Measurements from ENCODE around the gene KCNT1. TPM values are rescaled to one million over a fixed set of nuclear protein-coding genes. Genes with fewer than 3 reads are reported as not detected.

Gene KCNT1
- total and polyA plus RNA-seq, 5 donors = 0.17 to 1.1 (median 0.26) TPM; not detected in 1

DNA sequence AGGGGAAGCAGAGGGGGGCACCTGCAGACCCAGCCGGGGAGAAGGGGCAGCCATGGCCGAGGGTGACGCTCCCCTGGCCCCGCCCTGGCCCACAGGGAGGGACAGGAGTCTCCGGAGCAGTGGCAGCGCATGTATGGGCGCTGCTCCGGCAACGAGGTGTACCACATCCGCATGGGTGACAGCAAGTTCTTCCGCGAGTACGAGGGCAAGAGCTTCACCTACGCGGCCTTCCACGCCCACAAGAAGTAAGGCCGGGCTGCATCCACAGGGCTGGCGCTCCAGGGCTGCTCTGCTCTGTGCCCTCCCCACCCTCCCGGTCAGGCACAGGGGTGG lies 68.2 kb downstream of the KCNT1 start:
- Histone ChIP-seq H3K4me1 (ENCODE audit: control insufficient read depth, insufficient read depth, low read length) (no peaks in the 10 kb centered on the region), H3K4me3 (ENCODE audit: low read length) (no peak overlapping the region), H3K9me3 (ENCODE audit: control insufficient read depth, low read length) (no peaks in the 10 kb centered on the region), H3K27ac (ENCODE audit: low read length) (no peak overlapping the region), H3K27me3 (ENCODE audit: control insufficient read depth, insufficient read depth) (no peaks in the 10 kb centered on the region)
- intact Hi-C loops (cut with DNase I) = no loop called here
- ATAC-seq (no peak), DNase-seq (no peak)
- WGBS = 86% methylated on average over 19 of the region's 19 CpGs

DNA sequence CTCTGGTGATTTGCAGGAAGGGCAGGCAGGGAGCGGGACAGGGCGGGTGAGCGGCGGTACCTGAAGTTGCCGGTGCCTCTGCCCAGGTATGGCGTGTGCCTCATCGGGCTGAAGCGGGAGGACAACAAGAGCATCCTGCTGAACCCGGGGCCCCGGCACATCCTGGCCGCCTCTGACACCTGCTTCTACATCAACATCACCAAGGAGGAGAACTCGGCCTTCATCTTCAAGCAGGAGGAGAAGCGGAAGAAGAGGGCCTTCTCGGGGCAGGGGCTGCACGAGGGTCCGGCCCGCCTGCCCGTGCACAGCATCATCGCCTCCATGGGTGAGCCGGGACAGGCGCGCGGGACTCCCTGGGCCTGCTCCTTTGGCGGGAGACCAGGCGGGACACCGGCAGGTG lies 68.8 kb downstream of the KCNT1 start:
- ATAC-seq = no peak
- intact Hi-C loops (cut with DNase I) = no loop called here

DNA sequence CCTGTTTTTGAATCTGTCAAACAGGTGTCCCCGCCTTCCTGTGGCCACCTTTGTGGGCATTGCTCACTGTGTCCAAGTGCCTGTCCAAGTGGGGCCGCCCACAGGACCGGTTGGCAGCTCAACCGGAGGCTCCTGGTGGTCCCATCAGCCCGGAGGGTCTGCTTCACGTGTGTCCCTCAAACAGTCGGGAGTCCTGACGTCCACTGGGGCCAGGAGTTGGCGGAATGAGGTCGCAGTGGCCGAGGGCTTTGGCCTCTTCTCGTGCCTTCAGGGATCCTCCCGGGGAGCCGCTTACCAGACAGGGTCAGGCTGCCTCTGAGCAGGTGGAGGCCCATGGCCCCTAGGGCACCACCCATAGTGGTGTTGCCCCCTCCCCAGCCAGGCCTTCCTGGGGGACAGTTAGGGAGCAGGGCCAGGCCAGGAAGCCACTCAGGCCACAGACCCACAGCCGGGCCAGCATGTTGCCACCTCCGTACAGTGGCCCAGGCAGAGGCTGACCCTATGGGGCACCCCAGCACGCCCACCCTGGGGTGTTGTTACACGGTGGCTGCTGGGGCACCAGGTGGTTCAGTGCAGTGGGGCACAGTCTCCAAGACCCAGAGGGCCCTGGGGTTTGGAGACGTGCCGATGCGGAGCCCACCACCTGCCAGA lies 69.5 kb downstream of the KCNT1 start:
- DNase-seq (no peak), ATAC-seq (no peak)
- Histone ChIP-seq H3K27me3 (ENCODE audit: control insufficient read depth, insufficient read depth) (no peaks in the 10 kb centered on the region), H3K27ac (ENCODE audit: low read length) (no peak overlapping the region), H3K4me1 (ENCODE audit: control insufficient read depth, insufficient read depth, low read length) (no peaks in the 10 kb centered on the region), H3K4me3 (ENCODE audit: low read length) (no peak overlapping the region), H3K9me3 (ENCODE audit: control insufficient read depth, low read length) (no peaks in the 10 kb centered on the region)
- 88% methylated on average over 21 of the region's 21 CpGs for WGBS
- intact Hi-C loops (cut with DNase I) = no loop called here

More for the DNA sequence above, 68.8 kb downstream of the KCNT1 start:
- no peaks in the 10 kb centered on the region for H3K4me1 ChIP-seq (ENCODE audit: control insufficient read depth, insufficient read depth, low read length)
- no peaks in the 10 kb centered on the region for H3K27me3 ChIP-seq (ENCODE audit: control insufficient read depth, insufficient read depth)
- 87% methylated on average over 26 of the region's 26 CpGs for WGBS
- no peaks in the 10 kb centered on the region for H3K9me3 ChIP-seq (ENCODE audit: control insufficient read depth, low read length)
- no peak overlapping the region for H3K4me3 ChIP-seq (ENCODE audit: low read length)
- no peak overlapping the region for H3K27ac ChIP-seq (ENCODE audit: low read length)
- DNase-seq = no peak

DNA sequence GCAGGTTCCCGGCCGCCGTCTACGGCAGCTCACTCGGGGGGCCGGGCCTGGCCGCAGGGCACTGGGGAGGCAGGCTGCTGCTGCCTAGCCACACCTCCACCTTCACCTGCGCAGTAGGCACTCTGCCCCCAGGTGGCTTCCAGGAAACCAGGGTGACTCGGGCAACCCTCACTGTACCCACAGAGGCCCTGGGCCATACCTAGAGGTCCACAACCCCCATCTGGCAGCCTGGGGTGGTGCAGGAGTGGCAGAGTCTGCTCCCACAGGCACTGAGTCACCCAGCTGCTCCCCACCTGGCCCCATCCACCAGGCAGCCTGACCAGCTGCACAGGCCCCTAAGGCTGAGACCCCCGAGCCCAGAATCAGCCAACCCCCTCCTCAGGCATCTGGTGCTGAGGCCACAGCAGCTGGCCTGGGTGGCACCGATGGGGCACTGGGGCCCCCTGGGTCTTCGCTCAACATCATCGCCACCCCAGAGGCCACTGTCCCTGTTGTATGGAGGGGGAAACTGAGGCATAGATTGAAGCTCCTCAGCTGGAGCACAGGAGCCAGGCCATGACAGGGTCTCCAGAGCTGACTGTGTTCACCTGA lies 70.2 kb downstream of the KCNT1 start:
- Histone ChIP-seq H3K27ac (ENCODE audit: low read length) (no peak overlapping the region), H3K27me3 (ENCODE audit: control insufficient read depth, insufficient read depth) (no peaks in the 10 kb centered on the region), H3K4me3 (ENCODE audit: low read length) (no peak overlapping the region), H3K4me1 (ENCODE audit: control insufficient read depth, insufficient read depth, low read length) (no peaks in the 10 kb centered on the region), H3K9me3 (ENCODE audit: control insufficient read depth, low read length) (no peaks in the 10 kb centered on the region)
- DNase-seq = no peak
- no peak for ATAC-seq
- 78% methylated on average over 13 of the region's 13 CpGs for WGBS
- intact Hi-C loops (cut with DNase I) = no loop called here

DNA sequence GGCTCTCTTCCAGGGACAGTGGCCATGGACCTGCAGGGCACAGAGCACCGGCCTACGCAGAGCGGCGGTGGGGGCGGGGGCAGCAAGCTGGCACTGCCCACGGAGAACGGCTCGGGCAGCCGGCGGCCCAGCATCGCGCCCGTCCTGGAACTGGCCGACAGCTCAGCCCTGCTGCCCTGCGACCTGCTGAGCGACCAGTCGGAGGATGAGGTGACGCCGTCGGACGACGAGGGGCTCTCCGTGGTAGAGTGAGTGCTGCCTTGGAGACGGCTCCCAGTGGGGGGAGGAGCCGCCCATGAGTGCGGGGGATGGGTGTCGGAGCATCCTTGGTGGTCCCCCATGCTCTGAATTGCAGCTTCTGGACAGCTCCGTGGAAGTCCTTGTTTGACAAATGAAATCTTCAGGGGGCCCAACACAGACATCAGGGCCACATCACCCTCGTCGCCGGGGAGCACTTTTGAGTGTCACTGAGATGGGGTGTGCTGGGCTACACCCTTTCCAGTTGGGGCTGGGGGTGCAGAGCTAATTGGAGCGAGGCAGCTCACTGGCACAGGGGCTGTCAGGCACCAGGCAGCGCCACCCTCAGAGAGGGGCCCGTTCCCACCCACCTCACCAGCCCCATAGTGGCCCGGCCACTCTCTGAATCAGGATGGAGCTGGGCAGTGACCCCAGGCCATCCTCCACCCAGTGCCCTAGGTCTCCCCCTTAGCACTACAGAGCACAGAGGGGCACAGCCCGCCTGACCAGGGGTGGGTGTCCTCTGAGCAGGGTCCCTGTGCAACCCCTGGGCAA lies 70.9 kb downstream of the KCNT1 start:
- Histone ChIP-seq H3K9me3 (ENCODE audit: control insufficient read depth, low read length) (no peaks in the 10 kb centered on the region), H3K27ac (ENCODE audit: low read length) (no peak overlapping the region), H3K27me3 (ENCODE audit: control insufficient read depth, insufficient read depth) (no peaks in the 10 kb centered on the region), H3K4me1 (ENCODE audit: control insufficient read depth, insufficient read depth, low read length) (no peaks in the 10 kb centered on the region), H3K4me3 (ENCODE audit: low read length) (no peak overlapping the region)
- WGBS = 64% methylated on average over 36 of the region's 36 CpGs
- ATAC-seq (no peak), DNase-seq (no peak)
- intact Hi-C loops (cut with DNase I) = no loop called here

DNA sequence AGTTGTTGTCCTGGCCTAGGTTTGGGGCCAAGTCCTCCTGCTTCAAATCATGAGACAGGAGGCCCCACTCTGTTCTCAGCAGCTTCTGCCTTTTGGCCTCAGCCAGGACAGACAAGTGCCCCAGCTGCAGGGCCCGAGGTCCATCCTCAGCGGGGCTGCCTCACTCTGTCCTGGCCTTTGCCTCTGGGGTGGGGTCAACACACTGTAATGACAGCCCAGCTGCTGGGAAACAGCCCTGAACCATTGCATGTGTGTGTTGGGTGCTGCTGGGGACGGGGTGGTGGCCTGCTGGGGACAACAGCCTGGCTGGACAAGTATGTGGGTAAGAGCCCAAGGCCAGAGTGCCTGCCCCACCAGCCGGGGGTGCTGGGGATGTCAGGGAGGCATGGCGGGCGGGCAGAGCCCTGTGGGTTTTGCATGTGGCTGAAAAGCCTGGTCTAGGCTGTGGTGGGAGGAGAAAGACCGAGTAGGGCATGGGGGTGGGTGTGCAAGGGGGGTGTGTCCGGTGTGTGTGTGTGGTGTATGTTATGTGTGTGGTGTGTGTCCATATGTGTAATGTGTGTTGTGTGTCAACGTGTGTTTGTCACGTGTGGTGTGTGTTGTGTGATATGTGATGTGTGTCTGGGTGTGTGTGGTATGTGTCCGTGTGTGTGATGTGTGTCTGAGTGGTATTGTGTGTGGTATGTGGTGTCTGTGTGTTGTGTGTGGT lies 71.7 kb downstream of the KCNT1 start:
- no peaks in the 10 kb centered on the region for H3K27me3 ChIP-seq (ENCODE audit: control insufficient read depth, insufficient read depth)
- no peaks in the 10 kb centered on the region for H3K4me1 ChIP-seq (ENCODE audit: control insufficient read depth, insufficient read depth, low read length)
- DNase-seq (no peak), ATAC-seq (no peak)
- no peaks in the 10 kb centered on the region for H3K9me3 ChIP-seq (ENCODE audit: control insufficient read depth, low read length)
- H3K27ac ChIP-seq (ENCODE audit: low read length) = no peak overlapping the region
- H3K4me3 ChIP-seq (ENCODE audit: low read length) = no peak overlapping the region
- 78% methylated on average over 11 of the region's 11 CpGs for WGBS
- intact Hi-C loops (cut with DNase I) = no loop called here

DNA sequence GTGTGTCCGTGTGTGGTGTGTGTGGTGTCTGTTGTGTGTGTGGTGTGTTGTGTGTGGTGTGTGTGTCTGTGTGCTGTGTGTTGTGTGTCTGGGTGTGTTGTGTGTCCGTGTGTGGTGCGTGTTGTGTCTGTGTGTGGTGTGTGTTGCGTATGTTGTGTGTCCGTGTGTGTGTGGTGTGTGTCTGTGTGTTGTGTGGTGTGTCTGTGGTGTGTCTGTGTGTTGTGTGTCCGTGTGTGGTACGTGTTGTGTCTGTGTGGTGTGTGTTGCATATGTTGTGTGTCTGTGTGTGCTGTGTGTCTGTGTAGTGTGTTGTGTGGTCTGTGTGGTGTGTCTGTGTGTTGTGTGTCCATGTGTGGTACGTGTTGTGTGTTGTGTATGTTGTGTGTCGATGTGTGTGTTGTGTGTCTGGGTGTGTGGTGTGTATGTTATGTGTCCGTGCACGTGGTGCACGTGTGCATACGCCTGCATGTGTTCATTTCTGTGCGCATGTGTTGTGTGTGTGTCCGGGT lies 72.3 kb downstream of the KCNT1 start:
- intact Hi-C loops (cut with DNase I) = no loop called here
- 90% methylated on average over 15 of the region's 15 CpGs for WGBS

DNA sequence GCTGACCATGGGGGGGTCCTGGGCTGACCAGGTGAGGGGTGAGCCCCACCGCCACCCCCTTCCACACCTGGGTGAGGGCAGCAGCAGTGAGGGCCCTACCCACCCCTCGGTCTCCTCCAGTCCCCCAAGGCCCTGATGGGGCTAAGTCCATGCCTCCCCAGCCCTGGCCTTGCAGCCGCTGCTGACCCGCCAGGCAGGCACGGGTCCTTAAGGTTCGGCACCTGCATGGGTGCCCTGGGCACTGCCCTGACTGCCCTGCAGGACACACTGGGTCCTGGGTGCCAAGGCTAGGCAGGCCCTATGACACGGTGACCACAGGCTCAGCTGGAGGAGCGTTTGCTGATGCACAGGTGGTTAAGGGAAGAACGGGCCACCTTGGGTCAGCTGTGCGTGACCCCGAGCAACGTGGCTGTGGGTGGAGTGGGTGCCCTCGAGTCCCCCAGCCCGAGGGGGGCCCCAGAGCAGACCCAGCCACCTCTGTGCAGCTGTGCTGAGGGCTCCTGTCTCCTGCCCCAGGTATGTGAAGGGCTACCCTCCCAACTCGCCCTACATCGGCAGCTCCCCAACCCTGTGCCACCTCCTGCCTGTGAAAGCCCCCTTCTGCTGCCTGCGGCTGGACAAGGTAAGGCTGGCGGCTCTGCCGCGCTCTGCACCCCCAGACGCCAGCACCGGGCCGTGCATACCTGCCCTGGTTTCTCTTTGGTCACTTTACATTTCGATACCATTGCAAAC lies 73.0 kb downstream of the KCNT1 start:
- intact Hi-C loops (cut with DNase I) = no loop called here
- H3K27me3 ChIP-seq (ENCODE audit: control insufficient read depth, insufficient read depth) = no peaks in the 10 kb centered on the region
- 82% methylated on average over 24 of the region's 24 CpGs for WGBS
- no peak overlapping the region for H3K4me3 ChIP-seq (ENCODE audit: low read length)
- H3K27ac ChIP-seq (ENCODE audit: low read length) = no peak overlapping the region
- H3K4me1 ChIP-seq (ENCODE audit: control insufficient read depth, insufficient read depth, low read length) = no peaks in the 10 kb centered on the region
- DNase-seq (no peak), ATAC-seq (no peak)
- H3K9me3 ChIP-seq (ENCODE audit: control insufficient read depth, low read length) = no peaks in the 10 kb centered on the region

More for the DNA sequence above, 72.3 kb downstream of the KCNT1 start:
- no peak overlapping the region for H3K27ac ChIP-seq (ENCODE audit: low read length)
- no peaks in the 10 kb centered on the region for H3K27me3 ChIP-seq (ENCODE audit: control insufficient read depth, insufficient read depth)
- H3K4me1 ChIP-seq (ENCODE audit: control insufficient read depth, insufficient read depth, low read length) = no peaks in the 10 kb centered on the region
- DNase-seq (no peak), ATAC-seq (no peak)
- no peaks in the 10 kb centered on the region for H3K9me3 ChIP-seq (ENCODE audit: control insufficient read depth, low read length)
- no peak overlapping the region for H3K4me3 ChIP-seq (ENCODE audit: low read length)

DNA sequence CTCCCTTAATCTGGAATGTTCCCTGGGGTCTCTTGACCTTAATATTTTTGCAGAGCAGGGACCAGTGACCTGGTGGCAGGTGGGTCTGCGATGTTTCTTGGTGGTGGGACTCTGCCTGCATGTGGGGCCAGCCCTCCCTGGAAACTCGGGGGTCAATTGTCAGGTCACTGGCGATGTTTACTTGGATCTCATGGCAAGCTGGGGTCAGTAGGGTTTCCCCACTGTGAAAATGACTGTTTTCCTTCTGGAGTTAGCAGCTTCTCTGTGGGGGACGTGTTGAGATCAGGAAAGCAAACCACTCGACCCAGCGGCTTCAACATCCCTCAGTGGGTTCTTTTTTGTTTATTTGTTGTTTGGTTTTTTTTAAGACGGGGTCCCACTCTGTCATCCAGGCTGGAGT lies 73.9 kb downstream of the KCNT1 start:
- no peak for ATAC-seq
- intact Hi-C loops (cut with DNase I) = no loop called here
- H3K4me3 ChIP-seq (ENCODE audit: low read length) = no peak overlapping the region
- H3K27ac ChIP-seq (ENCODE audit: low read length) = no peak overlapping the region
- no peaks in the 10 kb centered on the region for H3K4me1 ChIP-seq (ENCODE audit: control insufficient read depth, insufficient read depth, low read length)
- no peak for DNase-seq
- H3K9me3 ChIP-seq (ENCODE audit: control insufficient read depth, low read length) = no peaks in the 10 kb centered on the region
- H3K27me3 ChIP-seq (ENCODE audit: control insufficient read depth, insufficient read depth) = no peaks in the 10 kb centered on the region
- WGBS = 51% methylated on average over 7 of the region's 7 CpGs

DNA sequence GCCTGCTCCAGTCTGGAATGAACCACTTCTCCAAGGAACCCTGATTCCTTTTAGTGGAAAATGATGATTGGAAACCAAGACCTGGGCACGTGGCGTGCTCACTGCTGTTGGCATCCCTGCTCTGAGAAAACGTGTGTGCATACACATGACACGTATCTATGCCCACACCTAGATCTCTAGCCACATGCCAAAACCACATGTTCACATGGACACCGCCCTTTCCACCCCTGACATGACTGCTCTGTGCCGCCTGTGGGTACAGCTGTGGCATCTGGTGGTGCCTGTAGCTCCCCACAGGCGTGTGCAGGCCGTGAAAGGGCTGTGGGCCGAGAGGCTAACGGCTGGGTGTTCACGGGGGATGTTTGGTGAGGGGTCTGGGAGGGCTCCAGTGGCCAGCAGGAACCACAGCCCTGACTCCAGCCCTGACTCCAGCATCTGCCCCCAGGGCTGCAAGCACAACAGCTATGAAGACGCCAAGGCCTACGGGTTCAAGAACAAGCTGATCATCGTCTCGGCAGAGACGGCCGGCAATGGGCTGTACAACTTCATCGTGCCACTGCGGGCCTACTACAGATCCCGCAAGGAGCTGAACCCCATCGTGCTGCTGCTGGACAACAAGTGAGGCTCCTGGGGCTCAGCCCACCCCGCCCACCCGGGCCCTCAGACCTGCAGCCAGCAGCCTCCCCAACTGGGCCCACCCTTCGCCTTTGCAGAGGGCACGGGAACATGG lies 75.1 kb downstream of the KCNT1 start:
- no peaks in the 10 kb centered on the region for H3K27me3 ChIP-seq (ENCODE audit: control insufficient read depth, insufficient read depth)
- no peak overlapping the region for H3K4me3 ChIP-seq (ENCODE audit: low read length)
- H3K4me1 ChIP-seq (ENCODE audit: control insufficient read depth, insufficient read depth, low read length) = no peaks in the 10 kb centered on the region
- DNase-seq (no peak), ATAC-seq (no peak)
- H3K27ac ChIP-seq (ENCODE audit: low read length) = no peak overlapping the region
- no peaks in the 10 kb centered on the region for H3K9me3 ChIP-seq (ENCODE audit: control insufficient read depth, low read length)
- intact Hi-C loops (cut with DNase I) = no loop called here
- 86% methylated on average over 25 of the region's 25 CpGs for WGBS
